Testis (tissue), 5 donors: ENCODE results near the gene FBXW10. TPM values are rescaled to one million over a fixed set of nuclear protein-coding genes. Genes with fewer than 3 reads are reported as not detected.
"Not testable (repeated sequence)": the region's sequence is repeated elsewhere in the genome, so short reads cannot be mapped to it uniquely, and the experiment has no call there.

Experiments used
- DNase-seq: peaks from one replicate; pipeline ENCODE4 v3.0.0-alpha.2; 2019
- H3K27ac ChIP-seq, 2 donors: fragments of 200-600 bp; sonication (generic); one replicate each; pipeline ENCODE4 v1.5.1; 2019
- H3K27me3 ChIP-seq: fragments of 200-600 bp; sonication (generic); one replicate; pipeline ENCODE4 v1.5.1; 2019
- H3K36me3 ChIP-seq: fragments of 200-600 bp; sonication (generic); one replicate; pipeline ENCODE4 v1.5.1; 2017; ENCODE audit warnings: low read depth; ENCODE audit errors: missing control alignments
- H3K4me1 ChIP-seq: fragments of 200-600 bp; sonication (generic); one replicate; pipeline ENCODE4 v1.5.1; 2019
- H3K4me3 ChIP-seq, 2 donors: fragments of 200-600 bp; sonication (generic); one replicate each; pipeline ENCODE4 v1.5.1; 2017 to 2019
- H3K9me3 ChIP-seq: fragments of 200-600 bp; sonication (generic); one replicate; pipeline ENCODE4 v1.5.1; 2017
- WGBS, 2 donors: methylation state at CpG; one replicate each; pipeline ENCODE4 v1.1.5; 2018; 5-methylcytosine and 5-hydroxymethylcytosine counted together
- intact Hi-C: fragments of 100-400 bp; cut with DNase I; formaldehyde crosslinking; loops from one replicate; pipeline ENCODE4 v1.15.1; 2023; ENCODE audit warnings: low total_unique reads
- long read RNA-seq, 2 donors: transcript quantifications; one replicate each; lab custom pipeline, GENCODE V29; 2026
- polyA plus RNA-seq: library from polyadenylated mRNA; stranded (reverse); fragments of 350-450 nt; fragmentation: Illumina TruSeq; extraction: RNeasy Lipid Tissue Mini Kit (QIAGEN cat#74804); gene quantifications from one replicate; pipeline ENCODE4 v1.2.3, GENCODE V29; 2014; ENCODE audit warnings: low read depth, low replicate concordance; ENCODE audit not compliant: insufficient read depth
- total RNA-seq, 2 donors: library from RNA; depleted of rRNA; stranded (reverse); fragments of >200 nt; gene quantifications; one replicate each; pipeline ENCODE4 v1.2.3, GENCODE V29; 2016
- TF ChIP-seq, protein P1 (sequence below), 3 experiments: fragments of 450-650 bp in 2 of 3; fragments of 200-600 bp in 1 of 3; sonication (generic) in 1 of 3; IDR thresholded peaks; one replicate each; pipeline ENCODE4 v1.5.1; 2016 to 2019; ENCODE audit warnings: antibody characterized with exemption in 3 of 3, mild to moderate bottlenecking in 2 of 3, moderate library complexity in 1 of 3

The FBXW10 gene, protein sequence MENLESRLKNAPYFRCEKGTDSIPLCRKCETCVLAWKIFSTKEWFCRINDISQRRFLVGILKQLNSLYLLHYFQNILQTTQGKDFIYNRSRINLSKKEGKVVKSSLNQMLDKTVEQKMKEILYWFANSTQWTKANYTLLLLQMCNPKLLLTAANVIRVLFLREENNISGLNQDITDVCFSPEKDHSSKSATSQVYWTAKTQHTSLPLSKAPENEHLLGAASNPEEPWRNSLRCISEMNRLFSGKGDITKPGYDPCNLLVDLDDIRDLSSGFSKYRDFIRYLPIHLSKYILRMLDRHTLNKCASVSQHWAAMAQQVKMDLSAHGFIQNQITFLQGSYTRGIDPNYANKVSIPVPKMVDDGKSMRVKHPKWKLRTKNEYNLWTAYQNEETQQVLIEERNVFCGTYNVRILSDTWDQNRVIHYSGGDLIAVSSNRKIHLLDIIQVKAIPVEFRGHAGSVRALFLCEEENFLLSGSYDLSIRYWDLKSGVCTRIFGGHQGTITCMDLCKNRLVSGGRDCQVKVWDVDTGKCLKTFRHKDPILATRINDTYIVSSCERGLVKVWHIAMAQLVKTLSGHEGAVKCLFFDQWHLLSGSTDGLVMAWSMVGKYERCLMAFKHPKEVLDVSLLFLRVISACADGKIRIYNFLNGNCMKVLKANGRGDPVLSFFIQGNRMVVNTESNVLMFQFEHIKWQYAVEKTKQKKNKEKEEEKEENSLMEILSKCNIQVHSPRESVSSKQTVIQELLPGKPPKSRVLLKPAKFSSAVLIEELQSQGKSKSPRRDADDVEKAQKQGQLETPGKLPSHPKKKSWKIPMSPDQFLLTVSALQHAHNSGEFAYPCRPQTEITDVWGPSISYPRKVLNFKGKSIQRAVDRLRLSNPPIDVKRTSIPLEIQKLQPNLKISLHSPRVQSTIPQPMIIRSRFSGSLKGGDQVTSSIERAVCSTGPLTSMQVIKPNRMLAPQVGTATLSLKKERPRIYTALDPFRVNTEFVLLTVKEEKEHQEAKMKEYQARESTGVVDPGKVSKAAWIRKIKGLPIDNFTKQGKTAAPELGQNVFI
- total RNA-seq (1 to 10 TPM; 7.6 to 8.9 TPM), polyA plus RNA-seq (30.9 TPM)
- long read RNA-seq, donor 1 = 0 reads
- long read RNA-seq, donor 2 = 0 reads

DNA sequence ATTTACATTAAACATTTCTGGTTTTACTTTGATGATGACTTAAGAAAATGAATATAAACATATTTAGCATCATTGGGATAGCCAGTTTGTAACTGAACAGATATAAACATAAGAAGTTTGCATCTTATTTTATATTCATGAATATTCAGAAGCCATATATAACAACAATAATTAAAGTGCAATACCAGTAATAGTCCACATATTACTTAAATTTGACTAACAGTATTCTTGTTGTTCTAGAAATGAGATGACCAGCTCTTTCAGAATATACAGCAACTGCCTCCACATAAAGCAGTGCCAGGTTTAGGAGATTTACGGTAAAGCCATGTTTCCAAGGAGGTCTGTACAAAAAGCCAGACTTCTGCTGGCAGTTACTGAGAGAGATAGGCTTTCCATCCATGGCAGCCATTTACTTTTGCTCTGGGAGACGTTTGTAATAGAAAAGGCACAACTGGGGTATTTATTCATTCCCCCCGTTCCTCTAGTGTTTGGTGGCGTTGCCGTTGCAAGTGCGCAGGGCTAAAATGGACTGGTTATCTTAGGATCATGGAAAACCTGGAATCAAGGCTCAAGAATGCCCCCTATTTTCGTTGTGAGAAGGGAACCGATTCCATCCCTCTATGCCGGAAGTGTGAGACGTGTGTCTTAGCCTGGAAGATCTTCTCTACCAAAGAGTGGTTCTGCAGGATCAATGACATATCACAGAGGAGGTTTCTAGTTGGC, at the start of gene FBXW10:
Gene FBXW10 (plus strand): TSS at position 356 of the 723 bp plus-strand sequence. CDS start 191 bp downstream, at position 547.
- H3K4me1 ChIP-seq, H3K9me3 ChIP-seq, intact Hi-C loops, H3K27ac ChIP-seq, H3K27me3 ChIP-seq, H3K36me3 ChIP-seq, H3K4me3 ChIP-seq, DNase-seq: not testable (repeated sequence)
- WGBS, 2 donors = 29% methylated on average over 8 of the region's 10 CpGs; no CpG with 5 or more reads in 1 of the 2 donors

DNA sequence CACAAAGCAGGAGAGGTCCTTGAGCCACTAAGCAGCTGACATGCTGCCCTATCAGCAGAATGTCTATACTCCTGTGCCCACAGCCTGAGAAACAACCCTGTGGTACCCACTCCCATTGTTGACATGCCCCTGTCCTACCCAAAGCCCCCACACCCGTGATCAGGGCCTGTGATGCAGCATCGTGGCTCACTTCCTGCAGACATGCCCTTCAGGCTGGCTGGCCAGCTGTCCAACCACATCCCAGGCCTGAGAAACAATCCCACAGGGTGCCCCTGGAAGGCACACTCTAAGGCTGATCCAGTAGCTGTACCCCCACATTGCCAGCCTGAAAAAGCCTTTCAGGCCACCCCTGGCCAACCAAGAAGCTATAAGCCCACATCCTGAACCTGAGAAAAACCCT, 48.7 kb upstream of the FBXW10 start:
- DNase-seq, H3K27me3 ChIP-seq, H3K4me1 ChIP-seq, H3K9me3 ChIP-seq, H3K36me3 ChIP-seq, intact Hi-C loops, H3K4me3 ChIP-seq, H3K27ac ChIP-seq: not testable (repeated sequence)
- 84% methylated on average over 2 of the region's 2 CpGs; no CpG with 5 or more reads in 1 of the 2 donors for WGBS, 2 donors

DNA sequence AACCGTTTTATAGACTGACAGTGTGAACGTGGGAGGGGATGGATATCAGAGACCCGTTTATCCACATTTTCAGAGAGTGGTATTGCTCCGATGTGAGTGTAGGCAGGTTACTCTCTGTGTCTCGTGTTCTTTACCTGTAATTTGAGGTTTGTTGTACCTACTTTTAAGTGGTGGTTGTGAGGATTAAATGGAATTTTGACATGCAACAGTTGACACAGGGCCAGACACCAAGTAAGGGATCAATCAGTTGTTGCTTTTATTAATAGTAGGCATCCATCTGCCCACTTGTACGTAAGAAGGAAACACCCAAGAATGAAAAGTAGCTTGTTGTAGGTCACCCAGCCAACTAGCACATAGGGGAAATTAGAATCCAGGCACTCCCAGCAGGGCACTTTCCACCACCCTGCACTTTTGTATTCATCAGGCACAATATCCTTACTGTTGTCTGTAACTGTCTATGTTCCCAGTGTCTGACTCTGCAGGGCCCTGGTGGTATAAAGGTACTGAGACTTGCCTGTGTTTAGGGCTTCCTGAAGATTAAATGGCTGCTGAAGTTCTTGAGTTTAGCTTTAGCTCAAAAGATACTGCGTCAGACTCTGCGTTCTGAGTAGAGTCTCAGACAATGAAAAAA, 45.3 kb upstream of the FBXW10 start:
- H3K4me3 ChIP-seq = peak overlapping the region in 1 of 2 donors; percentile 69
- DNase-seq, H3K4me1 ChIP-seq, intact Hi-C loops, H3K36me3 ChIP-seq, H3K27ac ChIP-seq, H3K9me3 ChIP-seq, H3K27me3 ChIP-seq: not testable (repeated sequence)
- 46 to 47% methylated on average over 8 of the region's 8 CpGs for WGBS, 2 donors

DNA sequence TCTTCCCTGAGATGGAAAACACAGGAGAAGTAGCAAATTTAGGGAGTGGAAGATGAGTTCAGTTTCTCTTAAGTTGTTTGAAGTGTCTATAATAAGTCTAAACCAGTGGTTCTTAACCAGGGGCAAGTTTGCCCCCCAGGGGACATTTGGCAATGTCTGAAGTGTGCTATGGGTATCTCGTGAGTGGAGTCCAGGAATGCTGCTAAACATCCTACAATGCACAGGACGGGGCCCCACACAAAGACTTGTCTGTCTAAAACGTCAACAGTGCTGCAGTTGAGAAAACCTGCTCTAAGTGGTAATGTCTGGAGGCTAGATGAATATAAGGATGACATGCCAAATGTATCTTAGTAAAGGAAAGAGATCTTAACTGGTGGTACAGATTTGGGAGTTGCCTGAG, 37.9 kb upstream of the FBXW10 start:
- H3K27ac ChIP-seq, H3K9me3 ChIP-seq, H3K36me3 ChIP-seq, DNase-seq, H3K4me1 ChIP-seq, intact Hi-C loops, H3K4me3 ChIP-seq, H3K27me3 ChIP-seq: not testable (repeated sequence)
- WGBS, 2 donors = 91 to 92% methylated on average over 3 of the region's 3 CpGs

DNA sequence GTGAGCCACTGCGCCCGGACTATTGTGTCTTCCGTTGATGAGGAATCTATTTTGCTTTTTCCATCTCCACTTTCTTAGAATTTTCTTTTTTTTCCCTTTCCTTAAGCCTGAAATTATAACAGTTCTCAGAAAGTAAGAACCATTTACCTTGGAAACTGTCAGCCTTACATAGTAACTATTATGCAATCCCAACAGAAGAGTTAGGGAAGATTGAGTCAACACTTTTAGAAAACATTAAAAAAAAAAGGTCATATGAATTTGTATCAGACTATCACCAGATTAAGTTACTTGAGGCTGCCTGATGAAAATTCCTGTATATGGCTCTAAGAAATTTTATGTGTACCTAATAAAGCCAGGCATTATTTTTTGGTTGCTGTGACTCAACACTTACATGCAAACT, 35.6 kb upstream of the FBXW10 start:
- H3K36me3 ChIP-seq, DNase-seq, H3K4me3 ChIP-seq, H3K4me1 ChIP-seq, H3K9me3 ChIP-seq, intact Hi-C loops, H3K27ac ChIP-seq, H3K27me3 ChIP-seq: not testable (repeated sequence)
- WGBS, 2 donors = 90 to 96% methylated on average over 3 of the region's 3 CpGs

DNA sequence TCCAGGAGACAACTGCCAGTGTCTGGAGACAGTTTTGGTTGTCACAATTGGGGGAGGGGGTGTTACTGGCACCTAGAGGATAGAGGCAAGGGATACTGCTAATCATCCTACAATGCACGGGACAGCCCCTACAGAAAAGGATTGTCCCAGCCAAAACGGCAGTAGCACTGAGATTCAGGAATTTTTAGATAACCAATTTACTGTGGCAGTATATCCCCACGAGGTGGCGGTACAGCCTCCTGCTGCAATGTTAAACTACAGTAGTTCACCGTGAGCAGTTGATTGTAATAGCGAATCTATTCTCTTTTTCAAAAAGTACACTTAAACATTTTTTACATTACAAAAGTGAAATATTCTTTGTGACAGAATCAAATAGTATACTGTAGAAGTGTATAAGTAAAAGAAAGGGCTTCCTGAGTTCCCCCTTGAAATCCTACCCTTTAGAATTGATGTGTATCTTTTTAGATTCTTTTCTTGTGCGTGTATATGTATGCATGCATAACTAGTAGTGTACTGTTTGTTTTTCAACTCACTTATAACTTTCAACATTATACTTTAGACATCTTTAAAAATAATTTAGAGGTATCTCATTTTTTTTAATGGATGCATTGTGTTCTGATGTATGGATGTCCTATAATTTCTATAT, 31.4 kb upstream of the FBXW10 start:
- H3K4me3 ChIP-seq, H3K27me3 ChIP-seq, H3K4me1 ChIP-seq, H3K9me3 ChIP-seq, H3K27ac ChIP-seq, intact Hi-C loops, H3K36me3 ChIP-seq: not testable (repeated sequence)
- TF ChIP-seq, protein P1, sequence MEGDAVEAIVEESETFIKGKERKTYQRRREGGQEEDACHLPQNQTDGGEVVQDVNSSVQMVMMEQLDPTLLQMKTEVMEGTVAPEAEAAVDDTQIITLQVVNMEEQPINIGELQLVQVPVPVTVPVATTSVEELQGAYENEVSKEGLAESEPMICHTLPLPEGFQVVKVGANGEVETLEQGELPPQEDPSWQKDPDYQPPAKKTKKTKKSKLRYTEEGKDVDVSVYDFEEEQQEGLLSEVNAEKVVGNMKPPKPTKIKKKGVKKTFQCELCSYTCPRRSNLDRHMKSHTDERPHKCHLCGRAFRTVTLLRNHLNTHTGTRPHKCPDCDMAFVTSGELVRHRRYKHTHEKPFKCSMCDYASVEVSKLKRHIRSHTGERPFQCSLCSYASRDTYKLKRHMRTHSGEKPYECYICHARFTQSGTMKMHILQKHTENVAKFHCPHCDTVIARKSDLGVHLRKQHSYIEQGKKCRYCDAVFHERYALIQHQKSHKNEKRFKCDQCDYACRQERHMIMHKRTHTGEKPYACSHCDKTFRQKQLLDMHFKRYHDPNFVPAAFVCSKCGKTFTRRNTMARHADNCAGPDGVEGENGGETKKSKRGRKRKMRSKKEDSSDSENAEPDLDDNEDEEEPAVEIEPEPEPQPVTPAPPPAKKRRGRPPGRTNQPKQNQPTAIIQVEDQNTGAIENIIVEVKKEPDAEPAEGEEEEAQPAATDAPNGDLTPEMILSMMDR (IDR thresholded peaks at IDR 0.05) = peak; percentile 14 to 33 (median 22)
- peak; percentile 82 for DNase-seq
- 34 to 45% methylated on average over 7 of the region's 7 CpGs for WGBS, 2 donors

DNA sequence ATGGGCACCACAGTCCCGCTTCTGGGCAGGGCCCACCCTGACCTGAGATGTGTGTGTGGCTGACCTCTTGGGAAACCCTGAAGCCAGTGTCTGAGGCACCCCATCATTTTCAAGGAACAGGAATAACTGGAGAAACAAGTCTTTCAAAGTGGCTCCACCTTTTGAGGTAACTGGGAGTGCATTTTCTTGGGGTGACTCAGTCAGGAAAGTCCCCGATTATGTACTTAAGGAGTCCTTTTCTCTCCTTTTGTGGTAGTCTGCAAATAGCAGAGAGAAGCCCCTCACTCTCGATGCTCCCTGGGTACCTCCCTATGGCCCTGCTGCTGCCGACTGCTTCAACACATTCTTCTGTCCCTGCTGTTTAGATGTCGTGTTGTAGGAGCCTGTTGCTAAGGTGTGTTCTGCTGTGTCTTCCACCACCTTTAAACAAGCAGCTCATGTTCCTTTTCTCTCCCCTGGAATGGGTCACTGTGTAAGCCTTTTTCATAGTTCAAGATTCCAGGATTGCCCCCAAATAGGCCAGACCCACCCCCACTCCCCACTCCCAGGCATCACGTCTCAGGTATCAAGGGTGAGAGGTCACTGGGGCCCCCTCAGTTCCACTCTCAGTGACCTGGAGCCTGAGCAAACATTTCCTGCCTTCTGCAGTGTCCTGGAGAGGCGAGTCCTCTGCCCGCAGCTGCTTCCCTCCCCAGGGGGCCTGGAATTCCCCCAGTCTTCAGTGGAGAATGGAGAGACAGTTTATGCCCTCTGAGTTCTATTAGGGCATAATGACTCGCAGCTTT, 25.0 kb upstream of the FBXW10 start:
- H3K27me3 ChIP-seq, H3K27ac ChIP-seq, H3K9me3 ChIP-seq, intact Hi-C loops, H3K4me3 ChIP-seq, H3K4me1 ChIP-seq, DNase-seq, H3K36me3 ChIP-seq: not testable (repeated sequence)
- WGBS, 2 donors = 67 to 75% methylated on average over 6 to 8 of the region's 9 CpGs

DNA sequence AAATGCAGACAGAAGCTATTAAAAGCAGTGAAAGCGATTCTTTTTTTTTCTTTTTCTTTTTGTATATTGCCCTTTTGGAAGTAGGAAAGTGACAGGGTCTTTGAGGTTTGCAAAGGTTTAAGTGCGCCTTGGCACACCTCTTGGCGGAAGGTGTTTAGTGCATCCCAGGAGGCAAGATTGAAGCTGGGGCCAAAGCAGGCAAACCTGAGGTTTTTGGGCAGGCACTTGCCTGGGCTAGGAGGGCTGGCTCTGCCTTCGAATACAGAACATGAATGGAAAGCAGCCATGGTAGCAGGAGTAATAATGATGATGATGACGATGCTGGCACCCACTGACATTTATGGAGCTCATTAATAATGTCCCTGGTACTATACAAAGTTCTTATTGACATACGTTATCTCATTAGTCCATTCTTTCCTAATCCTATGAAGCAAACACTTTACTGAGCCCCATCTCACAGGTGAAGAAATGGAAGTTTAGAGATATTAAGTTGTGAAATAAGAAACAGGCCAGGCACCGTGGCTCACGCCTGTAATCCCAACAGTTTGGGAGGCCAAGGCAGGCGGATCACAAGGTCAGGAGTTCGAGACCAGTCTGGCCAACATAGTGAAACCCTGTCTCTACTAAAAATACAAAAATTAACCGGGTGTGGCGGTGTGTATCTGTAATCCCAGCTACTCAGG, 24.3 kb upstream of the FBXW10 start:
- WGBS, 2 donors = 90 to 92% methylated on average over 12 of the region's 12 CpGs
- DNase-seq, H3K4me3 ChIP-seq, H3K9me3 ChIP-seq, H3K27ac ChIP-seq, intact Hi-C loops, H3K36me3 ChIP-seq, H3K27me3 ChIP-seq, H3K4me1 ChIP-seq: not testable (repeated sequence)
